Measurements from ENCODE around the gene SDK2.

DNA sequence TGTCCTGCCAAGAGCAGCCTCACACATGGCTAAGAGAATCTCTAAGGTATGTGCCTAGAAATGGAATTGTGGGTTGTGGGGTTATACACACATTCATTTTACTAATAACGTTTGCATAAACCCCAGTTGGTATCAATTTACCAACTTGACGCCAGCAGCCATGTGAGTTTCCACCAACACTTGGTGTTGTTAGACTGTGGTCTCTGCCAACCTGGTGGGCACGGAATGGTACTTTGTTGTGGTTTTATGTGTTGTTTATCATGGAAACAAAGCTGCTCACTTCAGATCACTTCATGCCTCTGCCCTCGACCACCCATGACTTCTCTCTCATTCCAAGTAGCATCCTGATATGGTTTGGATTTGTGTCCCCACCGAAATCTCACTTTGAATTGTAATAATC, 180.4 kb downstream of the SDK2 start:
- no peak for TF ChIP-seq EZH2 (IDR thresholded peaks at IDR 0.05; ENCODE audit: insufficient read depth, low read length)
- TF ChIP-seq CTCF (IDR thresholded peaks at IDR 0.05; ENCODE audit: insufficient read depth, low read depth, low read length) = no peak
